Measurements from ENCODE around the gene C14orf93.
"Not testable (repeated sequence)": the region's sequence is repeated elsewhere in the genome, so short reads cannot be mapped to it uniquely, and the experiment has no call there.

Gene C14orf93

DNA sequence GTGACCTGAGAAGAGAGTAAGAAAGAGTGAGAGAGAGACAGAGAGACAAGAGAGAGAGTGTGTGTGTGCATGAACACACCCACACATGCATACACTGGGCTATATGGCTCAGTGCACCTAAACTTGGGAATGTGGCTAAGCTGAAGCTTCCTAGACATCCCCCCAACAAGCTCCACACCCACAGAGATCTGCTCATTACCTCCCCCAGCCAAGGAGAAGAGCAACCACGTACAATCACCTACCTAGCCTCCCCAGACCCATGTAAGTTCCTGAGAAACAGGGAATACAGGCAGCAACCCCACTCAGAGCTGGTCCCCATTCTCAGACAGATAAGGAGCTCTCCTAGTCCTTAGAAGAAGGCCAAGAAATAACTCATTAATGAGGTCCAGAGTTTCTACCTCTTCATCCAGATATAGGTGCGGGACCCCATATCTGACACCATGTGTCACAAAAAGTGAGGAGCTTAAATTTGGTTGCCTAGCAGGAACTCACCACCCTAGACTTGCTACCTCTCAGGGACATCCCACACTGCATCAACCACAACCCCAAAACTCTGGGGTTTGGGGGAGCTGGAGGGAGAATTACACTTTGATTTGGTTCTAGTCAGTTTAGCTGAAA lies 37.5 kb downstream of the C14orf93 start:
- no peak for DNase-seq

DNA sequence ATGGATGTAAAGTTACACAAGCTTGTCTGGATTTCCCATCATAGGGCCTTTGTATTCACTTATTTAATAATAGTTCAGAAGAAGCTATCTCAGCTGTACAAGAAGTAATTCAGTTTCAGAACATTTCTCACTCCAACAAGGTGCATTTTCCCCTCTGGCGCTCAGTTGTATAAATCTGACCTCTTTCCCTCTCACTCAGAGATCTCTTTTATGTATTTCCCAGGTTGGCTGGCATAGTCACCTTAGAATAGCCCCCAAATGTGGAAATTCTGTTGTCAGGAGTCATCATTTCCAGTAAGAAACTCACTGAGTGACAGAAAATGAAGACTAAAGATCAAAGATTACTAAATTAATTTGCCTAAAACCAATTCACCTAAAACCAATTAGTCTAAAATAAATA lies 38.8 kb downstream of the C14orf93 start:
- no peak for DNase-seq

DNA sequence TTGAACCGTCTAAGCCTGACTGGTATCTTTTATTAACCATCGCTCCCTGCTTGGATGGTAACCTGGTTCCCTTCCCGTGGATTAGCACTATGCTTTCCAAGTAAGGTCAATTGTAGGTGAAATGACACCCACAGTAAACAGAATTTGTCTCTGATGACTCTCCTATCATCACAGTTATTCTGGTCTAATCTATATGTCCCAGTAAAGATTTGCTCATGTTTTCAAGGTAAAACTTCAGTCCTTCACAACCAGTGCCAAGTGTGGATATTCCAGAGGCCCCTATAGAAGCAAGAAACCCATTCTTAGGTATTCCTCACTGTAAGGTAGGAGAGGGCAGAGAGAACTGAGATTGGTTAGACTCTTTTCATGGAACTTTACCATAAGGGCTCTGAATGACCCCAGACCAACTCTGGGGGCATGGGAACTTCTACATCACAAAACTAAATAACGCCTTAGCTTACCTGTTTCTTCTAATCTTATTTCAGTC lies 43.1 kb downstream of the C14orf93 start:
- DNase-seq, result no peak

DNA sequence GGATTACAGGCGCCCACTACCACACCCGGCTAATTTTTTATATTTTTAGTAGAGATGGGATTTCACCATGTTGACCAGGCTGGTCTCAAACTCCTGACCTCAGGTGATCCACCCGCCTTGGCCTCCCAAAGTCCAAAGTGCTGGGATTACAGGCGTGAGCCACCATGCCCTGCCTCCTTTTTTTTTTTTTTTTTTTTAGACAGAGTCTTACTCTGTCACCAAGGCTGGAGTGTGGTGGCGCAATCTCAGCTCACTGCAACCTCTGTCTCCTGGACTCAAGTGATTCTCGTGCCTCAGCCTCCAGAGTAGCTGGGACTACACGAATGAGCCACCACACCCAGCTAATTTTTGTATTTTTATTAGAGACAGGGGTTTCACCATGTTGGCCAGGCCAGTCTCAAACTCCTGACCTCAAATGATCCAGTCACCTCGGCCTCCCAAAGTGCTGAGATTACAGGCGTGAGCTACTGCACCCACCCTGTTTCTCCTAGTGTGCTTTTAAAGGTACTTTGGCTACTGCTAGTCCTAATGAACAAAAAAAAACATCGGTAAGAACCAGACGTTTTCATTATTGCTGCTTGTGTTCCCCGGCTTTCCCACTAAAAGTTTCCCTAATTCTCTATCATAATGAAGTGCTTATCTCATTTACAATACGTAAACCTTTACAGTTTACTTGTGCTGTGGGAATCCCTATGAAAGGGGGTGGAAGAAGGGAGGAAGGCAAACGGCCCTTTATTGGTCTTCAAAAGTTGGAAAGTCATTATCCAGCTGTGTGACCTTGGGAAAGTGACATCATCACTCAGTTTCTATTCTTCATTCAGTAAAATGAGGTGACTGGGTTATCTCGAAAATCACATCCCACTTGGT lies 43.8 kb downstream of the C14orf93 start:
- not testable (repeated sequence) for DNase-seq

DNA sequence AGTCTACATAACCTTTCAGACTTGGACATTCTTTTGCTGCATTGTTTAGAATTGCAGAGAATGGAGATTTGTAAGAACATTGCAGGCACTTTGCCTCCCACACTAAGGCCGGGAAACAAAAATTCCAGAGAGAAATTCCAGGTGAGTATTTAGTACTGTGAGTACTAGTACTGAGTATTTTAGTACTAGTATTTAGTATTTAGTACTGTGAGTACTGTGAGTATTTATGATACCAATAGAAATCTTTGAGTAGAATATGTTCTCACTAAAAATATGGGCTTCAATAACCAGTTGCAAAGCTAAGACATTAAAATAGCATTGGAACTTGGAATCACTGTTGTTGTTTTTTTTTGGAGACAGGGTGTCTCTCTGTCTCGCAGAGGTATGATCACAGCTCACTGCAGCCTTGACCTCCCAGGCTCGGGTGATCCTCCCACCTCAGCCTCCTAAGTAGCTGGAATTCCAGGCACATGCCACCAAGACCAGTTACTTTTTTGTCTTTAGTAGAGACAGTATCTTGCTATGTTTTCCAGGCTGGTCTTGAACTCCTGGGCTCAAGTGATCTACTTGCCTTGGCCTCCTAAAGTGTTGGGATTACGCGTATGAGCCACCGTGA lies 47.8 kb downstream of the C14orf93 start:
- DNase-seq, result no peak

DNA sequence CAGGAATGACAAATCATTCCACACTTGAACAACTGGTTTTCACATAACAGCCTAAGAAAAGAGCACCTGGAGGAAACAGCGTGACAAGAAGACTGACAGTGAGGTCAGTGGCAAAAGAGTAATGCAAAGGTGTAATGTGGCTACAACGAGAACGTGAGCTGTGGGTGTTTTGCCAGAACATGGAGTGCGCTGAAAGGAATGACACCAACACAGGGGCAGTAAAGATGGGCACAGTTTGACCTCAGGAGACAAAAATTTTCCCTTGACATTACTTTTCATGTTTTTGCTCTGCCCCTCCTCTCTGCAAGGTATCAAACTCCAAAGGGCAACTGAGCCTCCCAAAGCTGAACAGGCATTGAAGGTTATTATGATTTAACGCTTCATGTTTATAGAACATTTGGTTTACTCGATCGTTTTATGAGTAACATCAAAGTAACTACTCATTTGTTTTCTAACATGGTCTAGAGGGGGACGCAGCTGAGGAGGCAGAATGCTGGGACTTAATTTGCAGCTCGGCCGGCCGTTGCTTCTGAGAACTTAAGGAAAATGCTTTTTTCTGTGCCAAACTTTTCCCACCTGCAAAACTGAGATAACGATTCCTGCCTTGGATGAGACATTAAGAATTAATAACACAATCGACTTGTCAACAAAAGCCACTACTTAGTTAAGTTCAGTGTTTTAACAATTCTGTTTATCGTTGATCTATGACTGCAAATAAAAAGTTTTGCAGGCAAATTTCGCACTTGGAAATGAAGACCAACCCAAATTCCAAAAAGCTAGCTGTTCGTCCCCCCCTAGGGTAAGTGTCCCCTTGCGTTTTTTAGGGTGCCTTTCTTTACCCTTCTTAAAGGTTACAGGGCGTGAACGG lies 54.0 kb downstream of the C14orf93 start:
- DNase-seq, result no peak

DNA sequence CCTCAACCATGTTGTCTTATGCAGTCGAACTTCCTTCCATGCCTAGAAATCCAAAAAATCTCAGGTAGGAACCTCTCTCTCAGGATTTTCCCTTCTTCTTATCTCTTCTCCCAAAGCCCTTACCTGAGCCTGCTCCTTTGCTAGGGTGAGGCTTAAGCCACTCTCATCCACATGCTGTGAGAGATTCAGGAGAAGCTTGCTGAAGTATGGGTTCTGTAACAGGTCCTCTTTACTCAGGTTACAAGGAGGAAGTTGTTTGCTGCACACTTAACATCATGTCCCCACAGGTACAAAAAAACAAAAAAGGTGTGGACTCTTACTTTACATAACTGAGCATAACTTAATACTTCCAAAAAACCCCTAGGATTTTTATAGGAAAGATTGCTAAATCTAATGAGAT lies 57.5 kb downstream of the C14orf93 start:
- no peak for DNase-seq

DNA sequence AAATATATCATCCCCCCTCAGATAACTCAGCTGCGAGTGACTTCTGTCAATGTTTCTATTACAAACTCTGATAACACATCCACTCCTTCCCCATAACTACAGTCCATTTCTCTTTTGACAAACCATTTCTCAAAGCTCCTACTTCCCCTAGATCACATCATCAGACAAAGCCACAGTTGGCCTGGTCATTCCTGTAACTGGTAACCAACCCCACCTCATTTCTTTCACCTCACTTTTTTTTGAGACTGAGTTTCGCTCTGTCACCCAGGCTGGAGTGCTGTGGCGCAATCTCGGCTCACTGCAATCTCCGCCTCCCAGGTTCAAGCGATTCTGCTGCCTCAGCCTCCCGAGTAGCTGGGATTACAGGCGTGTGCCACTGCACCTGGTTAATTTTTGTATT lies 58.1 kb downstream of the C14orf93 start:
- not testable (repeated sequence) for DNase-seq

DNA sequence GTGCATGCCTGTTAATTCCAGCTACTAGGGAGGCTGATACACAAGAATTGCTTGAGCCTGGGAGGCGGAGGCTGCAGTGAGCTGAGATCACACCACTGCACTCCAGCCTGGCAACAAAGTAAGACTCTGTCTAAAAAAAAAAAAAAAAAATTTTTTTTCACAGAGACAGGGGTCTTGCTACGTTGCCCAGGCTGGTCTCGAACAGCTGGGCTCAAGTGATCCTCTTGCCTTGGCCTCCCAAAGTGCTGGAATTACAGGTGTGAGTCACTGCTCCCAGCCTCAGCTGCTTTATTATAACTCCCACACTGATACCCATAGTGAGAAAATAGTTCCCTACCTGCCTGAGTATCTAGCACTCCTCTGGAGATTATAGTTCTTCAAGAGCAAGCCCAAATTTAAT lies 64.3 kb downstream of the C14orf93 start:
- no peak for DNase-seq

DNA sequence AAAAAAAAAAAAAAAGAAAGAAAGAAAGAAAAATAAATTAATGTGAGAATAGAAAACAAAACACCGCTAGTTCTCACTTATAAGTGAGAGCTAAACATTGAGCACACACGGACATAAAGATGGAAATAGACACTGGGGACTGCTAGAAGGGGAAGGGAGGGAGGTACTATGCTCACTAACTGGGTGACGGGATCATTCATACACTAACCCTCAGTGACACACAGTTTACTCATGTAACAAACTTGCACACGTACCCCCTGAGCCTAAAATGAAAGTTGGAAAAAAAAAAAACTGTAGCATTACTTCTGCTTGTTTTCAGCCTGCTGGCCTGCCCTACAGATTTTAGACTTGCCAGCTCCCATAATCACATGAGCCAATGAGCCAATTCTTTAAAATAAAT lies 70.3 kb downstream of the C14orf93 start:
- no peak for DNase-seq
